ENCODE data around the gene SLC38A10.

SLC38A10 gene

GRCh38 chr17:81253358-81254131 lies 41.6 kb downstream of the SLC38A10 start:
- TF ChIP-seq CTCF (IDR thresholded peaks at IDR 0.05; ENCODE audit: low read depth, low read length): peak; percentile 82
- Histone ChIP-seq H3K4me3 (ENCODE audit: low read depth, low read length) (no peak overlapping the region), H3K9me3 (no peaks in the 10 kb centered on the region), H3K27me3 (no peaks in the 10 kb centered on the region), H3K4me1 (peaks cover 35% of the 10 kb centered on the region), H3K36me3 (no peaks in the 10 kb centered on the region; the same call in 1 of the 2 replicates)
- DNase-seq: peak; percentile 63

- Histone ChIP-seq H3K4me3 (ENCODE audit: low read depth, low read length) (no peak overlapping the region), H3K36me3 (no peaks in the 10 kb centered on the region; the same call in 1 of the 2 replicates), H3K27me3 (no peaks in the 10 kb centered on the region), H3K4me1 (peaks cover 32% of the 10 kb centered on the region), H3K9me3 (no peaks in the 10 kb centered on the region)
- DNase-seq: no peak
- no peak for TF ChIP-seq CTCF (IDR thresholded peaks at IDR 0.05; ENCODE audit: low read depth, low read length)
These were observed 42.1 kb downstream of the SLC38A10 start for GRCh38 chr17:81252987-81253329.

GRCh38 chr17:81252326-81252986 lies 42.7 kb downstream of the SLC38A10 start:
- Histone ChIP-seq H3K36me3 (no peaks in the 10 kb centered on the region; the same call in 1 of the 2 replicates), H3K4me3 (ENCODE audit: low read depth, low read length) (no peak overlapping the region), H3K4me1 (peaks cover 31% of the 10 kb centered on the region), H3K27me3 (no peaks in the 10 kb centered on the region), H3K9me3 (no peaks in the 10 kb centered on the region)
- TF ChIP-seq CTCF (IDR thresholded peaks at IDR 0.05; ENCODE audit: low read depth, low read length): no peak
- DNase-seq: peak; percentile 57

- peaks cover 31% of the 10 kb centered on the region for H3K4me1 ChIP-seq
- no peaks in the 10 kb centered on the region for H3K9me3 ChIP-seq
- TF ChIP-seq CTCF (IDR thresholded peaks at IDR 0.05; ENCODE audit: low read depth, low read length): no peak
- H3K27me3 ChIP-seq: no peaks in the 10 kb centered on the region
- no peaks in the 10 kb centered on the region for H3K36me3 ChIP-seq
- H3K4me3 ChIP-seq (ENCODE audit: low read depth, low read length): 0 out of 2 replicates have a peak overlapping the region, but pooled peaks have one; percentile 3
- DNase-seq: peak; percentile 84
These were observed 43.3 kb downstream of the SLC38A10 start for GRCh38 chr17:81251709-81252301.

GRCh38 chr17:81251094-81251708 lies 43.9 kb downstream of the SLC38A10 start:
- 0 out of 2 replicates have a peak overlapping the region, but pooled peaks have one; percentile 3 for H3K4me3 ChIP-seq (ENCODE audit: low read depth, low read length)
- no peaks in the 10 kb centered on the region for H3K36me3 ChIP-seq
- no peaks in the 10 kb centered on the region for H3K9me3 ChIP-seq
- H3K27me3 ChIP-seq: no peaks in the 10 kb centered on the region
- TF ChIP-seq CTCF (IDR thresholded peaks at IDR 0.05; ENCODE audit: low read depth, low read length): no peak
- peak; percentile 71 for DNase-seq
- H3K4me1 ChIP-seq: peaks cover 31% of the 10 kb centered on the region

Measured in BE2C (cell line).